GM21576 (cell line): ENCODE measurements around the gene AK8.

ENCODE experiments used
- ATAC-seq: cut with Tn5 transposase; IDR thresholded peaks from one replicate; pipeline ENCODE4 v1.9.1; 2021; ENCODE audit warnings: mild to moderate bottlenecking, moderate library complexity; ENCODE audit not compliant: unreplicated experiment

The AK8 gene

GRCh38 chr9:132888151-132888550 lies 10.1 kb upstream of the AK8 start:
- no peak for ATAC-seq

- no peak for ATAC-seq
Measured at GRCh38 chr9:132887181-132888120, 9.4 kb upstream of the AK8 start.

- no peak for ATAC-seq
Measured at GRCh38 chr9:132886334-132886725, 8.2 kb upstream of the AK8 start.

GRCh38 chr9:132885720-132886333 lies 7.7 kb upstream of the AK8 start:
- no peak for ATAC-seq

GRCh38 chr9:132883349-132884294 lies 5.5 kb upstream of the AK8 start:
- ATAC-seq = no peak

- ATAC-seq = no peak
Measured at GRCh38 chr9:132882616-132883015, 4.5 kb upstream of the AK8 start.

GRCh38 chr9:132881826-132882225 lies 3.7 kb upstream of the AK8 start:
- ATAC-seq = no peak

- no peak for ATAC-seq
Measured at GRCh38 chr9:132880324-132880661, 2.2 kb upstream of the AK8 start.

- no peak for ATAC-seq
Measured at GRCh38 chr9:132879457-132880323, 1.6 kb upstream of the AK8 start.

- ATAC-seq = no peak
Measured at GRCh38 chr9:132878695-132879456, 792 bp upstream of the AK8 start, which contains the start of gene SPACA9. Gene SPACA9 (plus strand): TSS chr9:132878898. CDS start chr9:132883948, 5,050 bp downstream.

GRCh38 chr9:132877458-132877823 lies 643 bp downstream of the AK8 start:
- ATAC-seq = no peak

- ATAC-seq = no peak
Measured at GRCh38 chr9:132876849-132877248, 1.2 kb downstream of the AK8 start.

- no peak for ATAC-seq
Measured at GRCh38 chr9:132875159-132875558, 2.9 kb downstream of the AK8 start.

- no peak for ATAC-seq
Measured at GRCh38 chr9:132873403-132873802, 4.7 kb downstream of the AK8 start.

GRCh38 chr9:132869266-132869665 lies 8.8 kb downstream of the AK8 start:
- no peak for ATAC-seq

- ATAC-seq = no peak
Measured at GRCh38 chr9:132866898-132867297, 11.2 kb downstream of the AK8 start.

GRCh38 chr9:132864691-132865090 lies 13.4 kb downstream of the AK8 start:
- ATAC-seq = no peak

GRCh38 chr9:132864277-132864676 lies 13.8 kb downstream of the AK8 start:
- ATAC-seq = no peak

GRCh38 chr9:132863096-132863495 lies 15.0 kb downstream of the AK8 start:
- ATAC-seq = no peak

- no peak for ATAC-seq
Measured at GRCh38 chr9:132862533-132862932, 15.6 kb downstream of the AK8 start.
